Thyroid gland (tissue), 4 donors: Measurements from ENCODE around the gene BSN. TPM values are rescaled to one million over a fixed set of nuclear protein-coding genes. Genes with fewer than 3 reads are reported as not detected.
A peak's percentile ranks its signal among the peaks of the same experiment; 100 is the strongest.

Experiments
- DNase-seq, 2 donors: peaks; one replicate each; pipeline ENCODE4 v3.0.0-alpha.2; 2019
- H3K27ac ChIP-seq, 3 donors: fragments of 200-600 bp; sonication (generic); 1 replicate in 2 of 3; 2 replicates in 1 of 3; pipeline ENCODE4 v1.5.1; 2016 to 2019; ENCODE audit warnings: mild to moderate bottlenecking in 1 of 3, moderate library complexity in 1 of 3
- H3K27me3 ChIP-seq: fragments of 200-600 bp; sonication (generic); one replicate; pipeline ENCODE4 v1.5.1; 2019
- H3K36me3 ChIP-seq, 2 donors: fragments of 200-600 bp; sonication (generic); one replicate each; pipeline ENCODE4 v1.5.1; 2016 to 2019
- H3K4me1 ChIP-seq, 2 donors: fragments of 200-600 bp; sonication (generic); one replicate each; pipeline ENCODE4 v1.5.1; 2017 to 2019
- H3K4me3 ChIP-seq, 3 donors: fragments of 200-600 bp; sonication (generic); replicated peaks in 1 of 3; 1 replicate in 2 of 3; 2 replicates in 1 of 3; pipeline ENCODE4 v1.5.1; 2016; ENCODE audit warnings: mild to moderate bottlenecking in 1 of 3
- H3K9me3 ChIP-seq: fragments of 200-600 bp; sonication (generic); one replicate; pipeline ENCODE4 v1.5.1; 2017
- CTCF ChIP-seq, 6 experiments: fragments of 200-600 bp in 3 of 6; fragments of 450-650 bp in 3 of 6; sonication (generic) in 3 of 6; IDR thresholded peaks; one replicate each; pipeline ENCODE4 v1.5.1; 2016 to 2019; ENCODE audit warnings: antibody characterized with exemption in 6 of 6, mild to moderate bottlenecking in 2 of 6, inconsistent platforms in 1 of 6, moderate library complexity in 1 of 6
- POLR2A ChIP-seq, 2 donors: fragments of 450-650 bp; IDR thresholded peaks; one replicate each; pipeline ENCODE4 v1.6.1; 2017; ENCODE audit warnings: antibody characterized with exemption in 2 of 2, mild to moderate bottlenecking in 2 of 2, moderate library complexity in 1 of 2
- WGBS, 2 donors: methylation state at CpG; one replicate each; pipeline ENCODE4 v1.1.5; 2017; 5-methylcytosine and 5-hydroxymethylcytosine counted together
- intact Hi-C: fragments of 100-400 bp; cut with DNase I; formaldehyde crosslinking; loops from one replicate; pipeline ENCODE4 v1.15.1; 2023
- total RNA-seq, 4 donors: library from RNA; depleted of rRNA; stranded (reverse); fragments of >200 nt; gene quantifications; one replicate each; pipeline ENCODE4 v1.2.3, GENCODE V29; 2016

Gene BSN
- total RNA-seq, 4 donors from 2014 or later = 0.56 to 1.8 (median 0.99) TPM

GRCh38 chr3:49667701-49668413 lies 113.6 kb downstream of the BSN start:
- DNase-seq = no peak
- Histone ChIP-seq H3K4me1 (peaks cover 0 to 3% of the 10 kb centered on the region in 2 donors), H3K27me3 (no peaks in the 10 kb centered on the region), H3K36me3 (no peaks in the 10 kb centered on the region), H3K27ac (no peak overlapping the region), H3K9me3 (no peaks in the 10 kb centered on the region), H3K4me3 (no peak overlapping the region)
- intact Hi-C loops = loop anchor here (10.0 kb wide), 1 partner anchor 203 kb away; no protein-coding TSS in a partner anchor
- 89% methylated on average over 17 to 25 of the region's 25 CpGs for WGBS, 2 donors
- TF ChIP-seq POLR2A (IDR thresholded peaks at IDR 0.05) = no peak

- H3K4me1 ChIP-seq = peaks cover 4 to 7% of the 10 kb centered on the region in 2 donors
- no peak overlapping the region for H3K27ac ChIP-seq
- H3K9me3 ChIP-seq = no peaks in the 10 kb centered on the region
- WGBS, 2 donors = 25 to 48% methylated on average over 4 to 5 of the region's 5 CpGs
- H3K4me3 ChIP-seq = no peak overlapping the region
- no peak for DNase-seq
- H3K27me3 ChIP-seq = no peaks in the 10 kb centered on the region
- TF ChIP-seq POLR2A (IDR thresholded peaks at IDR 0.05) (no peak), CTCF (IDR thresholded peaks at IDR 0.05) (no peak)
- H3K36me3 ChIP-seq = no peaks in the 10 kb centered on the region
- intact Hi-C loops = loop anchor here (10.0 kb wide), 1 partner anchor 204 kb away; no protein-coding TSS in a partner anchor
These were observed 114.1 kb downstream of the BSN start for GRCh38 chr3:49668414-49668797.

GRCh38 chr3:49668861-49669260 lies 114.6 kb downstream of the BSN start:
- 48 to 53% methylated on average over 5 of the region's 5 CpGs for WGBS, 2 donors
- no peak overlapping the region for H3K27ac ChIP-seq
- no peaks in the 10 kb centered on the region for H3K36me3 ChIP-seq
- H3K4me3 ChIP-seq = no peak overlapping the region
- H3K9me3 ChIP-seq = no peaks in the 10 kb centered on the region
- TF ChIP-seq POLR2A (IDR thresholded peaks at IDR 0.05) (no peak), CTCF (IDR thresholded peaks at IDR 0.05) (no peak)
- intact Hi-C loops = loop anchor here (10.0 kb wide), 1 partner anchor 204 kb away; no protein-coding TSS in a partner anchor
- no peaks in the 10 kb centered on the region for H3K27me3 ChIP-seq
- peaks cover 5 to 8% of the 10 kb centered on the region in 2 donors for H3K4me1 ChIP-seq
- peak; percentile 29 to 42 for DNase-seq

- 82% methylated on average over 3 of the region's 3 CpGs; no CpG with 5 or more reads in 1 of the 2 donors for WGBS, 2 donors
- Histone ChIP-seq H3K4me1 (peaks cover 5 to 8% of the 10 kb centered on the region in 2 donors), H3K36me3 (no peaks in the 10 kb centered on the region), H3K9me3 (no peaks in the 10 kb centered on the region), H3K4me3 (no peak overlapping the region), H3K27me3 (no peaks in the 10 kb centered on the region), H3K27ac (no peak overlapping the region)
- intact Hi-C loops = loop anchor here (10.0 kb wide), 1 partner anchor 205 kb away; no protein-coding TSS in a partner anchor
- DNase-seq = no peak
- TF ChIP-seq CTCF (IDR thresholded peaks at IDR 0.05) (no peak), POLR2A (IDR thresholded peaks at IDR 0.05) (no peak)
These were observed 115.1 kb downstream of the BSN start for GRCh38 chr3:49669352-49669751.

GRCh38 chr3:49670940-49671290 lies 116.6 kb downstream of the BSN start:
- Histone ChIP-seq H3K9me3 (no peaks in the 10 kb centered on the region), H3K27ac (no peak overlapping the region), H3K4me3 (no peak overlapping the region), H3K4me1 (peaks cover 14 to 17% of the 10 kb centered on the region in 2 donors), H3K36me3 (no peaks in the 10 kb centered on the region), H3K27me3 (no peaks in the 10 kb centered on the region)
- TF ChIP-seq POLR2A (IDR thresholded peaks at IDR 0.05) (no peak), CTCF (IDR thresholded peaks at IDR 0.05) (no peak)
- WGBS, 2 donors = 70 to 71% methylated on average over 6 of the region's 6 CpGs
- DNase-seq = no peak
- intact Hi-C loops = loop anchor here (5.0 kb wide), 1 partner anchor 134 kb away; no protein-coding TSS in a partner anchor
